ENCODE measurements around the gene CELF5. TPM values are rescaled to one million over a fixed set of nuclear protein-coding genes. Genes with fewer than 3 reads are reported as not detected.
A peak's percentile ranks its signal among the peaks of the same experiment; 100 is the strongest.

CELF5 gene
- total RNA-seq, 2 donors from 2014 or later: 2.6 to 3.5 TPM

DNA sequence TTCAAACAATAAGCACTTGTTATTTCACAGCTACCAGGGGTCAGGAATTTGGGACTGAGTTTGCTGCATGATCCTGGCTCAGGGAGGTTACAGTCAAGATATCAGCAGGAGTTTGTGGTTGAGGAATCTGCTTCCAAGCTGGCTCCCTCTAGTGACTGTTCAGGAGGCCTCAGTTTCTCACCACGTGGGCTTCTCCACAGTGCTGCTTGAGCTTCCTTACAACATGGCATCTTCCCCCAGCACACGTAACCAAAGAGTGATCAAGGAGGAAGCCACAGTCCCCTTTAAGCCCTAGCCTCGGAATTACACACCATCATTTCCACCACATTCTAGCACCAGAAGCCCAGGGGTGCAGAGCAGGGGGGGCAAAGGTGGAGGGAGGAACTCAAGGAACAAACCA, 28.8 kb downstream of the CELF5 start:
- H3K27ac ChIP-seq (ENCODE audit: low read depth, low read length): no peak overlapping the region
- Mint-ChIP-seq H3K27ac (no peak overlapping the region), H3K27me3 (ENCODE audit: insufficient read depth) (peaks cover 12% of the 10 kb centered on the region), H3K4me1 (no peaks in the 10 kb centered on the region), H3K4me3 (no peak overlapping the region), H3K36me3 (ENCODE audit: low read depth) (no peaks in the 10 kb centered on the region), H3K9me3 (peaks cover 27% of the 10 kb centered on the region)
- no peaks in the 10 kb centered on the region for H3K4me1 ChIP-seq (ENCODE audit: control insufficient read depth, insufficient read depth, low read length)
- no peaks in the 10 kb centered on the region for H3K36me3 ChIP-seq (ENCODE audit: control insufficient read depth, insufficient read depth, low read length)
- no peak for DNase-seq
- WGBS, 2 experiments (ENCODE audit: insufficient coverage in 1 of 2, insufficient read length in 1 of 2): 46 to 53% methylated on average over 2 to 3 of the region's 3 CpGs
- TF ChIP-seq, protein P1, sequence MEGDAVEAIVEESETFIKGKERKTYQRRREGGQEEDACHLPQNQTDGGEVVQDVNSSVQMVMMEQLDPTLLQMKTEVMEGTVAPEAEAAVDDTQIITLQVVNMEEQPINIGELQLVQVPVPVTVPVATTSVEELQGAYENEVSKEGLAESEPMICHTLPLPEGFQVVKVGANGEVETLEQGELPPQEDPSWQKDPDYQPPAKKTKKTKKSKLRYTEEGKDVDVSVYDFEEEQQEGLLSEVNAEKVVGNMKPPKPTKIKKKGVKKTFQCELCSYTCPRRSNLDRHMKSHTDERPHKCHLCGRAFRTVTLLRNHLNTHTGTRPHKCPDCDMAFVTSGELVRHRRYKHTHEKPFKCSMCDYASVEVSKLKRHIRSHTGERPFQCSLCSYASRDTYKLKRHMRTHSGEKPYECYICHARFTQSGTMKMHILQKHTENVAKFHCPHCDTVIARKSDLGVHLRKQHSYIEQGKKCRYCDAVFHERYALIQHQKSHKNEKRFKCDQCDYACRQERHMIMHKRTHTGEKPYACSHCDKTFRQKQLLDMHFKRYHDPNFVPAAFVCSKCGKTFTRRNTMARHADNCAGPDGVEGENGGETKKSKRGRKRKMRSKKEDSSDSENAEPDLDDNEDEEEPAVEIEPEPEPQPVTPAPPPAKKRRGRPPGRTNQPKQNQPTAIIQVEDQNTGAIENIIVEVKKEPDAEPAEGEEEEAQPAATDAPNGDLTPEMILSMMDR (conservative IDR thresholded peaks at IDR 0.05): peak; percentile 25
- no peak overlapping the region for H3K4me3 ChIP-seq (ENCODE audit: low read length)
- H3K9ac ChIP-seq (ENCODE audit: extremely low read depth, low read length, poor library complexity, severe bottlenecking): no peak overlapping the region
- no peaks in the 10 kb centered on the region for H3K9me3 ChIP-seq (ENCODE audit: control insufficient read depth, low read length)
- H3K27me3 ChIP-seq (ENCODE audit: control insufficient read depth, insufficient read depth, low read length, poor library complexity, severe bottlenecking): no peaks in the 10 kb centered on the region

DNA sequence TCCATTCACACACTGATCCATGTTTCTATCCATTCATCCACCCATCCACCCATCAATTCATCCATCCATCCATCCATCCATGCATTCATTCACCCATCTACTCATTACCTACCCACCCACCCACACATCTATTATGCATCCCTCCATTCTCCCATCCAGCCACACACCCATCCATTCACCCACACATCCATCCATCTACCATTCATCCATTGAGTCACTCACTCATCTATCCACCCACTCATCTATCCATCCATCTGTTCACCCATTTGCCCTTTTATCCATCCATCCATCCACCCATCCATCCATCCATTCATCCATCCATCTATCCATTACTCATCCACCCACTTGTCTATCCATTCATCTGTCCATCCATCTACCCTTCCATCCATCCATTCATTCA, 30.1 kb downstream of the CELF5 start:
- Histone ChIP-seq H3K9ac (ENCODE audit: extremely low read depth, low read length, poor library complexity, severe bottlenecking) (no peak overlapping the region), H3K36me3 (ENCODE audit: control insufficient read depth, insufficient read depth, low read length) (no peaks in the 10 kb centered on the region), H3K27me3 (ENCODE audit: control insufficient read depth, insufficient read depth, low read length, poor library complexity, severe bottlenecking) (no peaks in the 10 kb centered on the region), H3K4me3 (ENCODE audit: low read length) (no peak overlapping the region), H3K4me1 (ENCODE audit: control insufficient read depth, insufficient read depth, low read length) (no peaks in the 10 kb centered on the region), H3K9me3 (ENCODE audit: control insufficient read depth, low read length) (no peaks in the 10 kb centered on the region), H3K27ac (ENCODE audit: low read depth, low read length) (no peak overlapping the region)
- Mint-ChIP-seq H3K9me3 (peaks cover 25% of the 10 kb centered on the region), H3K27ac (no peak overlapping the region), H3K4me1 (no peaks in the 10 kb centered on the region), H3K27me3 (ENCODE audit: insufficient read depth) (peaks cover 14% of the 10 kb centered on the region), H3K36me3 (ENCODE audit: low read depth) (no peaks in the 10 kb centered on the region), H3K4me3 (no peak overlapping the region)
- DNase-seq: no peak
- TF ChIP-seq, protein P1 (conservative IDR thresholded peaks at IDR 0.05): no peak

DNA sequence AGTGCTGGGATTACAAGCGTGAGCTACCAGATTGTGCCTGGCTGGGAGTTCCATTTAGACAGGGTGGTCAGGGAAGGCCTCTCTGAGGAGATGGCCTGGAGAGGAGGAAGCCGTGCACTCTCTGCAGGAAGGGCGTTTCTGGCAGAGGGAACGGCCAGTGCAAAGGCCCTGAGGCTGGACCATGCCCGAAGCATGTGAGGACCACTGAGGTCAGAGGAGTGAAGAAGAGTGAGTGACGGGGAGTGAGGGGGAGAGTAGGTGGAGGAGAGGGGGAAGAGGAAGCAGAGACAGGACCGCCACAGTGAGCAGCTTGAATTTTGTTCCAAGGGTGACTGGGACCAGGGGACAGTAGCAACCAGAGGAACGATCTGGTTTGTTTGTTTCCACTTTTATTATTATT, 32.6 kb downstream of the CELF5 start:
- no peak overlapping the region for H3K4me3 Mint-ChIP-seq
- peaks cover 10% of the 10 kb centered on the region for H3K9me3 Mint-ChIP-seq
- TF ChIP-seq, protein P1 (conservative IDR thresholded peaks at IDR 0.05): no peak
- peaks cover 12% of the 10 kb centered on the region for H3K27me3 Mint-ChIP-seq (ENCODE audit: insufficient read depth)
- Histone ChIP-seq H3K4me3 (ENCODE audit: low read length) (no peak overlapping the region), H3K9ac (ENCODE audit: extremely low read depth, low read length, poor library complexity, severe bottlenecking) (no peak overlapping the region), H3K9me3 (ENCODE audit: control insufficient read depth, low read length) (no peaks in the 10 kb centered on the region), H3K27me3 (ENCODE audit: control insufficient read depth, insufficient read depth, low read length, poor library complexity, severe bottlenecking) (no peaks in the 10 kb centered on the region), H3K36me3 (ENCODE audit: control insufficient read depth, insufficient read depth, low read length) (no peaks in the 10 kb centered on the region), H3K4me1 (ENCODE audit: control insufficient read depth, insufficient read depth, low read length) (no peaks in the 10 kb centered on the region), H3K27ac (ENCODE audit: low read depth, low read length) (no peak overlapping the region)
- WGBS, 2 experiments (ENCODE audit: insufficient coverage in 1 of 2, insufficient read length in 1 of 2): 94 to 97% methylated on average over 6 of the region's 8 CpGs
- H3K27ac Mint-ChIP-seq: no peak overlapping the region
- DNase-seq: no peak
- no peaks in the 10 kb centered on the region for H3K4me1 Mint-ChIP-seq
- H3K36me3 Mint-ChIP-seq (ENCODE audit: low read depth): no peaks in the 10 kb centered on the region

Data from endodermal cell (in vitro differentiated cells).